ENCODE measurements around the gene AP3B1. TPM values are rescaled to one million over a fixed set of nuclear protein-coding genes. Genes with fewer than 3 reads are reported as not detected.
A peak's percentile ranks its signal among the peaks of the same experiment; 100 is the strongest.

Gene AP3B1
- total and polyA plus RNA-seq, 4 donors = 26.4 to 50.4 (median 33.3) TPM

DNA sequence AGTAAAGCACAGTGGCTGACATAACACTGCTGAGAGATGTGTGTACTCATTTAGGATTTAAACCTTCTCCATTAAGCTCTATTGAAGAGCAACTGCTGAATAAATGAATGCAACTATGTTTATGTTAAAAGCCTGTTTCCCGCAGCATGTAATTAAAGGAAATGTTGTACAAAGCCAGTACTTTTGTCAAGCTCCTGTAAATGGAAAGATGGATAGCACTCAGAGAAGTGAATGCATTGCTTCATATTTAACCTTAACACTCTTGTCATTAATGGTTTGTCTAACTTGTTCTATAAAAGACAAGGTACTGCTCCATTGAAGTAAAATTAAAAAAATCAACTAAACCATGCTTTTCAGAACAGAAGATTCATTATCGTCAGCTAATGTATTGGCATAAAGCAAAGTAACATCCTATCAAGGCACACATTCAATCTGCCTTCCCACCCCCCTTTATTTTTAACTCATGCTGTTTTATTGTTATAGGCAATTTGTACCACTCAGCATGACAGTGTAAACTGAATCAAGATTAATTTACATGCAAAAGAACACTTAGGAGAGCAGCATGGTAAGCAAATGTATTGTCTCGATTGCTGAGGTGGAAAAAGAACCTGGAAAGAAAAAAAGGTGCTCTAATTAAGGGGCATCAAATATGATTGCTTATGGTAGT lies 277.5 kb downstream of the AP3B1 start:
- Histone ChIP-seq H3K4me1 (ENCODE audit: control insufficient read depth in 5 of 5, insufficient read depth in 5 of 5, low read length in 5 of 5) (peaks cover 0 to 14% (median 0%) of the 10 kb centered on the region in 5 donors), H3K27ac (ENCODE audit: low read depth in 1 of 2, low read length in 1 of 2) (no peak overlapping the region), H3K27me3 (ENCODE audit: control insufficient read depth in 3 of 3, insufficient read depth in 3 of 3, low read length in 2 of 3) (no peaks in the 10 kb centered on the region), H3K9me3 (ENCODE audit: control insufficient read depth in 4 of 4, insufficient read depth in 3 of 4, low read length in 3 of 4) (no peaks in the 10 kb centered on the region), H3K36me3 (ENCODE audit: control insufficient read depth in 4 of 4, insufficient read depth in 4 of 4, low read length in 4 of 4) (peaks cover 0 to 12% (median under 1%) of the 10 kb centered on the region in 4 donors), H3K4me3 (no peak overlapping the region), H3K9ac (ENCODE audit: insufficient read depth in 1 of 2, low read length in 2 of 2) (no peak overlapping the region)
- ATAC-seq (ENCODE audit: insufficient read depth, low FRiP score) (no peak), DNase-seq (no peak)
- WGBS, 2 donors = 83 to 90% methylated on average over 3 of the region's 3 CpGs
- TF ChIP-seq, protein P1, sequence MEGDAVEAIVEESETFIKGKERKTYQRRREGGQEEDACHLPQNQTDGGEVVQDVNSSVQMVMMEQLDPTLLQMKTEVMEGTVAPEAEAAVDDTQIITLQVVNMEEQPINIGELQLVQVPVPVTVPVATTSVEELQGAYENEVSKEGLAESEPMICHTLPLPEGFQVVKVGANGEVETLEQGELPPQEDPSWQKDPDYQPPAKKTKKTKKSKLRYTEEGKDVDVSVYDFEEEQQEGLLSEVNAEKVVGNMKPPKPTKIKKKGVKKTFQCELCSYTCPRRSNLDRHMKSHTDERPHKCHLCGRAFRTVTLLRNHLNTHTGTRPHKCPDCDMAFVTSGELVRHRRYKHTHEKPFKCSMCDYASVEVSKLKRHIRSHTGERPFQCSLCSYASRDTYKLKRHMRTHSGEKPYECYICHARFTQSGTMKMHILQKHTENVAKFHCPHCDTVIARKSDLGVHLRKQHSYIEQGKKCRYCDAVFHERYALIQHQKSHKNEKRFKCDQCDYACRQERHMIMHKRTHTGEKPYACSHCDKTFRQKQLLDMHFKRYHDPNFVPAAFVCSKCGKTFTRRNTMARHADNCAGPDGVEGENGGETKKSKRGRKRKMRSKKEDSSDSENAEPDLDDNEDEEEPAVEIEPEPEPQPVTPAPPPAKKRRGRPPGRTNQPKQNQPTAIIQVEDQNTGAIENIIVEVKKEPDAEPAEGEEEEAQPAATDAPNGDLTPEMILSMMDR (IDR thresholded peaks at IDR 0.05; ENCODE audit: control extremely low read depth, extremely low read depth) = no peak

DNA sequence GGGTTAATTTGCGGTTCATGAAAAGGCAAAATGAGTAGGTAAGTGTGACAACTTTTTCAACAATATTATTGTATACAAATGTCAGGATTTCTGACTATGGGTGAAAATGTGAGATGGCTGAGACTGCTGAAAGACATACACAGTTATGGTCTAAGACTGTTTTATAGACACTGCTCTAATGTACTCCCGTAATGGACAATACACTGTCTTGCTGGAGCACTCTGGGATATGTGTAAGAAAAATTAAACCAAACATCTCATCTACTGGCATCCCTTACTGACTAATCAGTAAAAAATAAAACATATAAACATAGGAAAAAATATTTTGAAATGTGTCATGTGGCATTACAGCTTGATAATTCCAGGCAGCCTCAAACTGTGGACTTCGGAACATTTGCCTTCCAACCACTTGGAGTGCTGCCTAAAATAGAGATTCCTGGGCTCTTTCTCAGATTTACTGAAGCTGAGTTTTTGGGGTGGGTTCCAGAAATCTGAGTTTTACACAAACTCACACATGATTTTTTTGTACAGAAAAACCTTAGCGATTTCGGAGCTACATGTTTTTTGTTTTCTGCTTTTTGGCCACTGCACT lies 284.5 kb downstream of the AP3B1 start:
- H3K27ac ChIP-seq (ENCODE audit: low read depth in 1 of 2, low read length in 1 of 2) = no peak overlapping the region
- TF ChIP-seq, protein P1 (IDR thresholded peaks at IDR 0.05; ENCODE audit: control extremely low read depth, extremely low read depth) = no peak
- H3K27me3 ChIP-seq (ENCODE audit: control insufficient read depth in 3 of 3, insufficient read depth in 3 of 3, low read length in 2 of 3) = no peaks in the 10 kb centered on the region
- ATAC-seq (ENCODE audit: insufficient read depth, low FRiP score) (no peak), DNase-seq (peak; percentile 56 to 95 (median 91))
- no peaks in the 10 kb centered on the region for H3K9me3 ChIP-seq (ENCODE audit: control insufficient read depth in 4 of 4, insufficient read depth in 3 of 4, low read length in 3 of 4)
- no peak overlapping the region for H3K9ac ChIP-seq (ENCODE audit: insufficient read depth in 1 of 2, low read length in 2 of 2)
- H3K4me3 ChIP-seq = no peak overlapping the region
- peaks cover 0 to 11% (median 3%) of the 10 kb centered on the region in 5 donors for H3K4me1 ChIP-seq (ENCODE audit: control insufficient read depth in 5 of 5, insufficient read depth in 5 of 5, low read length in 5 of 5)
- WGBS, 2 donors = 84 to 86% methylated on average over 5 of the region's 5 CpGs
- H3K36me3 ChIP-seq (ENCODE audit: control insufficient read depth in 4 of 4, insufficient read depth in 4 of 4, low read length in 4 of 4) = peaks cover 0 to 10% (median 0%) of the 10 kb centered on the region in 4 donors

DNA sequence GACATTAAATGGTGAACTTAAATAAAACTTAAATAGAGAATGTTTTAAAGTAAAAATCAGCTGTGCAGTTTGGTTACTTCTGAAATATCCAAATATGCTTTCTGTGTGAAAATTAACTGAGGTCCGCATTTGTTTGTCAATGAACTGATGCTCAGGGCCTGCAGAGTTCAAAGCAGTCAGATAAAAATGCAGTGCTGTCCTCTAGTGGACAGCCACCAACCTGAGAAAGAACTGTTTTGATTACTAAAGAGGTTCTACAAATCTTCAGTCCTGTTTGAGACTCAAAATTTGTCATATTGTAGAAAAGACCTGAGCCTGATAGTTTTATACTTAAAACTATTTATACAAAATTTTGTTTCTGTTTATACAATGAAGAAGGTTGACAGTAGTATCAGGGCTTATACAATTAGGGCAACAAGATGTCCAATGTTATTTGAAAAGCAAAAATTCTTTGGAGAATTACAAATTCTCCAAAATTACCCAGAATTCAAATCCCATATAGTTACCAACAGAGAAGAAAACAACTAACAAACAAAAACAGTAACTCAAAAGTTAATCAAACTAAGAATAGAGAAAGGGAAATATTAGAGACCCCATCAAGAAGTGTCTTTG lies 286.0 kb downstream of the AP3B1 start:
- ATAC-seq (ENCODE audit: insufficient read depth, low FRiP score) (no peak), DNase-seq (peak; percentile 45 to 72 (median 68))
- Histone ChIP-seq H3K27ac (ENCODE audit: low read depth in 1 of 2, low read length in 1 of 2) (no peak overlapping the region), H3K36me3 (ENCODE audit: control insufficient read depth in 4 of 4, insufficient read depth in 4 of 4, low read length in 4 of 4) (peaks cover 0 to 4% (median 0%) of the 10 kb centered on the region in 4 donors), H3K9ac (ENCODE audit: insufficient read depth in 1 of 2, low read length in 2 of 2) (no peak overlapping the region), H3K9me3 (ENCODE audit: control insufficient read depth in 4 of 4, insufficient read depth in 3 of 4, low read length in 3 of 4) (no peaks in the 10 kb centered on the region), H3K4me3 (no peak overlapping the region), H3K27me3 (ENCODE audit: control insufficient read depth in 3 of 3, insufficient read depth in 3 of 3, low read length in 2 of 3) (no peaks in the 10 kb centered on the region), H3K4me1 (ENCODE audit: control insufficient read depth in 5 of 5, insufficient read depth in 5 of 5, low read length in 5 of 5) (peaks cover 0 to 17% (median 3%) of the 10 kb centered on the region in 5 donors)
- 56 to 68% methylated on average over 1 of the region's 1 CpG for WGBS, 2 donors
- TF ChIP-seq, protein P1 (IDR thresholded peaks at IDR 0.05; ENCODE audit: control extremely low read depth, extremely low read depth) = peak; percentile 36
